HL-60 (cell line): ENCODE data around the gene ATG12.

Experiments used
- GABPA ChIP-seq: IDR thresholded peaks from 2 replicates; pipeline ENCODE4 v1.6.1; 2012; ENCODE audit warnings: low read depth
- POLR2AphosphoS5 ChIP-seq: IDR thresholded peaks from 2 replicates; pipeline ENCODE4 v1.6.1; 2012; ENCODE audit warnings: low read depth
- TF ChIP-seq, protein P1 (sequence below): IDR thresholded peaks from one replicate; pipeline ENCODE4 v1.5.1; 2011; ENCODE audit warnings: low read length, control low read depth, inconsistent platforms; ENCODE audit not compliant: insufficient read depth

DNA sequence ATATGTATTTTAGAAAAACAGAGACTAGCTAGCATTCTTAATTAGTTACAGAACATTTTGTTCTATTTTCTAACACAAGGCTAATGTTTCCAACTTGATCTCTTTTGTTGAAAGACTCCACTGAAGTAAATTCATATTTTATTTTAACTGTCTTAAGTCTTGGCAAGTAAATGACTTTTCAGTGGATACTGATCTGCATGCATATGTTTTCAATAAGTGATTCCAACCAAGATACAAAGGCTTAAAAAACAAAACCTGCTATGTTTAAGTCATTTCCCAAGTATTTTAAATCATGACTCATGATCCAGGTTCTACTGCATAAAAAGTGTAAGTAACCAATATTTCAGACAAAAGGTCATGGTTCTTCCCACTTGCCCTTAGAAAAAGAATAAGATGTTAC is 30.6 kb downstream of the ATG12 start:
- TF ChIP-seq POLR2AphosphoS5 (no peak), GABPA (no peak)
- TF ChIP-seq, protein P1, sequence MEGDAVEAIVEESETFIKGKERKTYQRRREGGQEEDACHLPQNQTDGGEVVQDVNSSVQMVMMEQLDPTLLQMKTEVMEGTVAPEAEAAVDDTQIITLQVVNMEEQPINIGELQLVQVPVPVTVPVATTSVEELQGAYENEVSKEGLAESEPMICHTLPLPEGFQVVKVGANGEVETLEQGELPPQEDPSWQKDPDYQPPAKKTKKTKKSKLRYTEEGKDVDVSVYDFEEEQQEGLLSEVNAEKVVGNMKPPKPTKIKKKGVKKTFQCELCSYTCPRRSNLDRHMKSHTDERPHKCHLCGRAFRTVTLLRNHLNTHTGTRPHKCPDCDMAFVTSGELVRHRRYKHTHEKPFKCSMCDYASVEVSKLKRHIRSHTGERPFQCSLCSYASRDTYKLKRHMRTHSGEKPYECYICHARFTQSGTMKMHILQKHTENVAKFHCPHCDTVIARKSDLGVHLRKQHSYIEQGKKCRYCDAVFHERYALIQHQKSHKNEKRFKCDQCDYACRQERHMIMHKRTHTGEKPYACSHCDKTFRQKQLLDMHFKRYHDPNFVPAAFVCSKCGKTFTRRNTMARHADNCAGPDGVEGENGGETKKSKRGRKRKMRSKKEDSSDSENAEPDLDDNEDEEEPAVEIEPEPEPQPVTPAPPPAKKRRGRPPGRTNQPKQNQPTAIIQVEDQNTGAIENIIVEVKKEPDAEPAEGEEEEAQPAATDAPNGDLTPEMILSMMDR = no peak
